HCT116 (cell line): ENCODE measurements around the gene KIR2DL1.
"Not testable (repeated sequence)": the region's sequence is repeated elsewhere in the genome, so short reads cannot be mapped to it uniquely, and the experiment has no call there.

Experiments used
- ATF3 ChIP-seq: IDR thresholded peaks from 2 replicates; pipeline ENCODE4 v1.6.1; 2012
- CBX3 ChIP-seq: IDR thresholded peaks from 2 replicates; pipeline ENCODE4 v1.6.1; 2012; ENCODE audit warnings: low read depth
- CEBPB ChIP-seq: IDR thresholded peaks from 2 replicates; pipeline ENCODE4 v1.6.1; 2012; ENCODE audit warnings: low read depth
- CTCF ChIP-seq, 3 experiments: fragments of 200-600 bp in 1 of 3; sonication (generic) in 1 of 3; IDR thresholded peaks in 2 of 3; conservative IDR thresholded peaks in 1 of 3; 2 replicates each; pipeline ENCODE4 v1.5.1; 2012 to 2017; ENCODE audit warnings: low read depth in 2 of 3, low read length in 2 of 3, antibody characterized with exemption in 1 of 3, borderline replicate concordance in 1 of 3, control low read depth in 1 of 3, mild to moderate bottlenecking in 1 of 3, mixed read lengths in 1 of 3, mixed run types in 1 of 3, moderate library complexity in 1 of 3; ENCODE audit not compliant: insufficient read depth in 1 of 3
- ELF1 ChIP-seq: IDR thresholded peaks from 2 replicates; pipeline ENCODE4 v1.6.1; 2012; ENCODE audit warnings: low read depth, borderline replicate concordance
- MAX ChIP-seq: IDR thresholded peaks from 2 replicates; pipeline ENCODE4 v1.6.1; 2012
- POLR2A ChIP-seq: IDR thresholded peaks from 2 replicates; pipeline ENCODE4 v1.7.0; 2011; ENCODE audit warnings: borderline replicate concordance; ENCODE audit not compliant: insufficient read depth, insufficient read length; ENCODE audit errors: extremely low read depth
- POLR2AphosphoS5 ChIP-seq: IDR thresholded peaks from 2 replicates; pipeline ENCODE4 v1.6.1; 2011; ENCODE audit warnings: mild to moderate bottlenecking, low read depth, low read length, moderate library complexity
- RAD21 ChIP-seq: IDR thresholded peaks from 2 replicates; pipeline ENCODE4 v1.6.1; 2012; ENCODE audit warnings: low read depth, mild to moderate bottlenecking
- REST ChIP-seq: IDR thresholded peaks from 2 replicates; pipeline ENCODE4 v1.6.1; 2012; ENCODE audit warnings: low read depth
- SIN3A ChIP-seq: IDR thresholded peaks from 2 replicates; pipeline ENCODE4 v1.6.1; 2012; ENCODE audit warnings: low read depth
- ZFX ChIP-seq: fragments of 450-650 bp; IDR thresholded peaks from 2 replicates; pipeline ENCODE4 v1.6.1; 2017
- ZNF274 ChIP-seq: fragments of 200-500 bp; sonication (Bioruptor generic); IDR thresholded peaks from 2 replicates; pipeline ENCODE4 v1.6.1; 2014; ENCODE audit warnings: mild to moderate bottlenecking, low read depth, low read length, inconsistent platforms

- TF ChIP-seq MAX; POLR2AphosphoS5; CTCF (IDR thresholded peaks at IDR 0.05 in 2 of 3, conservative IDR thresholded peaks at IDR 0.05 in 1 of 3; ENCODE audit: borderline replicate concordance in 1 of 3, insufficient read depth in 1 of 3, low read depth in 2 of 3, low read length in 2 of 3); ZFX; CEBPB; ATF3; POLR2A; ZNF274; ELF1; REST; RAD21; SIN3A; CBX3: not testable (repeated sequence)
These were observed 27.6 kb upstream of the KIR2DL1 start for GRCh38 chr19:54741950-54742349.
